Keratinocyte (primary cell): ENCODE measurements around the gene VCX3B.

Experiments
- EZH2 ChIP-seq: IDR thresholded peaks from one replicate; pipeline ENCODE4 v1.6.1; 2012; ENCODE audit warnings: inconsistent platforms, mild to moderate bottlenecking, low read length, moderate library complexity
- TF ChIP-seq, protein P1 (sequence below), 3 experiments: IDR thresholded peaks in 1 of 3; conservative IDR thresholded peaks in 1 of 3; optimal IDR thresholded peaks in 1 of 3; 2 replicates in 2 of 3; 3 replicates in 1 of 3; pipeline versions ENCODE3 to v1.5.1; 2011; ENCODE audit warnings: low read length in 3 of 3, mild to moderate bottlenecking in 3 of 3, moderate library complexity in 2 of 3, control low read depth in 1 of 3, inconsistent platforms in 1 of 3; ENCODE audit not compliant: insufficient read depth in 2 of 3; ENCODE audit errors: extremely low read depth in 1 of 3

DNA sequence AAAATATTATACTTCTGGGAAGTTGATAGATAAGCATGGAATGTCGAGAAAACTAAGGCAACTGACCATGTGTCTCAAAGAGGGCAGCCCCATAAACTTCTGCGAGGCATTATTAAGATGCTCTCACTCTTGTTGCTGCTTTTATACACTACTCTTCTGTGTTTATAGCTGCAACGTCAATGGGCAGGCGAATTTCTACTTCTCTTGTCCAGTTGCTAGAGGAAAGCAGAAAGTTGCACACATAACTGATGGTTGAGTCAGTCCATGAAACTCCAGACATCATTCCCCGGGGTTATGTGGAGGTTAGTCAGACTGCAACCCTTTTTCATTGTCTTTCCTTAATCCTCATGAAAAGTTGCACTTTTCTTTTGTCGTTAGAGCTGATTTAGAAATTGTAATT is 39.8 kb downstream of the VCX3B start:
- TF ChIP-seq, protein P1, sequence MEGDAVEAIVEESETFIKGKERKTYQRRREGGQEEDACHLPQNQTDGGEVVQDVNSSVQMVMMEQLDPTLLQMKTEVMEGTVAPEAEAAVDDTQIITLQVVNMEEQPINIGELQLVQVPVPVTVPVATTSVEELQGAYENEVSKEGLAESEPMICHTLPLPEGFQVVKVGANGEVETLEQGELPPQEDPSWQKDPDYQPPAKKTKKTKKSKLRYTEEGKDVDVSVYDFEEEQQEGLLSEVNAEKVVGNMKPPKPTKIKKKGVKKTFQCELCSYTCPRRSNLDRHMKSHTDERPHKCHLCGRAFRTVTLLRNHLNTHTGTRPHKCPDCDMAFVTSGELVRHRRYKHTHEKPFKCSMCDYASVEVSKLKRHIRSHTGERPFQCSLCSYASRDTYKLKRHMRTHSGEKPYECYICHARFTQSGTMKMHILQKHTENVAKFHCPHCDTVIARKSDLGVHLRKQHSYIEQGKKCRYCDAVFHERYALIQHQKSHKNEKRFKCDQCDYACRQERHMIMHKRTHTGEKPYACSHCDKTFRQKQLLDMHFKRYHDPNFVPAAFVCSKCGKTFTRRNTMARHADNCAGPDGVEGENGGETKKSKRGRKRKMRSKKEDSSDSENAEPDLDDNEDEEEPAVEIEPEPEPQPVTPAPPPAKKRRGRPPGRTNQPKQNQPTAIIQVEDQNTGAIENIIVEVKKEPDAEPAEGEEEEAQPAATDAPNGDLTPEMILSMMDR (optimal IDR thresholded peaks at IDR 0.05 in 1 of 3, IDR thresholded peaks at IDR 0.05 in 1 of 3, conservative IDR thresholded peaks at IDR 0.05 in 1 of 3; ENCODE audit: extremely low read depth in 1 of 3, insufficient read depth in 2 of 3, low read length in 3 of 3): no peak
- TF ChIP-seq EZH2: no peak
